ENCODE results near the gene DNAJC1.
"Not testable (repeated sequence)": the region's sequence is repeated elsewhere in the genome, so short reads cannot be mapped to it uniquely, and the experiment has no call there.

DNAJC1 gene

GRCh38 chr10:21860718-21861117, 142.8 kb downstream of the DNAJC1 start:
- no peak for TF ChIP-seq CTCF (IDR thresholded peaks at IDR 0.05; ENCODE audit: low read depth, low read length, missing control alignments)
- H3K4me3 ChIP-seq (replicated peaks; ENCODE audit: low read depth, low read length): no peak overlapping the region
- no peak for DNase-seq (ENCODE audit: extremely low read depth, low read depth)

- no peak overlapping the region for H3K4me3 ChIP-seq (replicated peaks; ENCODE audit: low read depth, low read length)
- DNase-seq (ENCODE audit: extremely low read depth, low read depth): no peak
- no peak for TF ChIP-seq CTCF (IDR thresholded peaks at IDR 0.05; ENCODE audit: low read depth, low read length, missing control alignments)
Observed at GRCh38 chr10:21858455-21858854, 145.1 kb downstream of the DNAJC1 start.

- no peak for TF ChIP-seq CTCF (IDR thresholded peaks at IDR 0.05; ENCODE audit: low read depth, low read length, missing control alignments)
- H3K4me3 ChIP-seq (replicated peaks; ENCODE audit: low read depth, low read length): no peak overlapping the region
- DNase-seq (ENCODE audit: extremely low read depth, low read depth): no peak
Observed at GRCh38 chr10:21849607-21850006, 153.9 kb downstream of the DNAJC1 start.

GRCh38 chr10:21843645-21844044, 159.9 kb downstream of the DNAJC1 start:
- no peak for TF ChIP-seq CTCF (IDR thresholded peaks at IDR 0.05; ENCODE audit: low read depth, low read length, missing control alignments)
- H3K4me3 ChIP-seq (replicated peaks; ENCODE audit: low read depth, low read length): no peak overlapping the region
- no peak for DNase-seq (ENCODE audit: extremely low read depth, low read depth)

GRCh38 chr10:21841273-21841672, 162.3 kb downstream of the DNAJC1 start:
- not testable (repeated sequence) for H3K4me3 ChIP-seq (replicated peaks; ENCODE audit: low read depth, low read length); DNase-seq (ENCODE audit: extremely low read depth, low read depth)

GRCh38 chr10:21837487-21837886, 166.0 kb downstream of the DNAJC1 start:
- not testable (repeated sequence) for DNase-seq (ENCODE audit: extremely low read depth, low read depth); H3K4me3 ChIP-seq (replicated peaks; ENCODE audit: low read depth, low read length)

- not testable (repeated sequence) for DNase-seq (ENCODE audit: extremely low read depth, low read depth); H3K4me3 ChIP-seq (replicated peaks; ENCODE audit: low read depth, low read length)
Observed at GRCh38 chr10:21834574-21834973, 169.0 kb downstream of the DNAJC1 start.

- TF ChIP-seq CTCF (IDR thresholded peaks at IDR 0.05; ENCODE audit: low read depth, low read length, missing control alignments): no peak
- no peak overlapping the region for H3K4me3 ChIP-seq (replicated peaks; ENCODE audit: low read depth, low read length)
- no peak for DNase-seq (ENCODE audit: extremely low read depth, low read depth)
Observed at GRCh38 chr10:21832821-21833130, 170.8 kb downstream of the DNAJC1 start.
